WERI-Rb-1 (cell line): ENCODE results near the gene NHS.

Source experiments
- DNase-seq: peaks from one replicate; pipeline ENCODE4 v3.0.0-alpha.2; 2020
- H3K27ac ChIP-seq: fragments of 250-450 bp; sonication (Bioruptor Pico); 2 replicates; pipeline ENCODE4 v1.5.1; 2020; ENCODE audit warnings: mild to moderate bottlenecking, moderate library complexity
- H3K27me3 ChIP-seq: fragments of 250-450 bp; sonication (Bioruptor Pico); 2 replicates; pipeline ENCODE4 v1.5.1; 2021; ENCODE audit warnings: mild to moderate bottlenecking, low read depth, moderate library complexity; ENCODE audit not compliant: insufficient read depth, severe bottlenecking
- H3K36me3 ChIP-seq: fragments of 250-450 bp; sonication (Bioruptor Pico); 2 replicates; pipeline ENCODE4 v1.5.1; 2020; ENCODE audit warnings: mild to moderate bottlenecking, moderate library complexity
- H3K4me3 ChIP-seq: 2 replicates; pipeline ENCODE4 v1.5.1; 2011; ENCODE audit warnings: low read depth, mild to moderate bottlenecking, control low read depth, low read length
- H3K9me3 ChIP-seq: fragments of 250-450 bp; sonication (Bioruptor Pico); 2 replicates; pipeline ENCODE4 v1.5.1; 2021; ENCODE audit warnings: mild to moderate bottlenecking, moderate library complexity; ENCODE audit not compliant: severe bottlenecking
- CTCF ChIP-seq: IDR thresholded peaks from 2 replicates; pipeline ENCODE4 v1.5.1; 2011; ENCODE audit warnings: low read depth, mild to moderate bottlenecking, control low read depth, inconsistent platforms, low read length

NHS gene

DNA sequence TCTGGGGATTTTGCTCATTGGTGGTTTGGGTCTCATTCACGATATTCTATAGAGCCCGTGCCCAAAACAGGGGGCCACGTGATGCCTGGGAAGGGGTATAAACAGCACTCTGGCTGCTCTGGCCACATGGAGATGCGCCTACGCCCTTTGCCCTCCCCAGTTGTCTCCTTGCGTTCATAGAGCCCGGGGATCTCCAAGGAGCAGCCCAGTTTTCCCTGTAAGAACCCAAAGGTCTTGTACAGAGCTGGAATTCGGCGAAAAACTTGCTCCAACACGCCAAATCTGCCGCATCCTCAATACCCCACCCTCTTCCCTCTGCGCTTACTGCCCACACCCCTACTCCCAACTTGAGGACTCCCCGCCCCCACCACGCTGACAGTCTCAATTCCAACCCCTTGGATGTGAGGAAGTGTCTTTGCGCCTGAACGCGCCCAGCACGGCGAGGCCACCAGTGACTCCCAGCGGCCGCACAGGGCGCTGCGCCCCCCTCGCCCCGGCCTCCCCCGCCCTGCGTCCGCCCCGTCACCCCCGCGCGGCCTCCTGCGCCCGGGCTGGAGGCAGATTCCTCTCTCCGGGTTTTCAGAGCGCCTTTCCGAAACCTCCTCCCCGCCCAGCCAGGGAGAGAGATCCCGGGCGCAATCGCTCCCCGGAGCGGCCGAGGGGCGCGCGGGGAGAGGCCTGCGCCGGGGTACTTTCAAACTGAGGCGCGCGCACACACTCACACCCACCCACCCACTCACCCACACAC lies at the start of gene NHS:
Gene NHS (plus strand): TSS at position 582 of the 748 bp plus-strand sequence. CDS start 558 bp downstream, outside the sequence.
- Histone ChIP-seq H3K4me3 (peak within 1 kb of the TSS; percentile 9), H3K36me3 (no peaks in the 10 kb centered on the region), H3K9me3 (no peaks in the 10 kb centered on the region), H3K27me3 (peaks cover 94% of the 10 kb centered on the region), H3K27ac (no peak within 1 kb of the TSS)
- peak; percentile 57 for TF ChIP-seq CTCF
- DNase-seq: peak; percentile 49

DNA sequence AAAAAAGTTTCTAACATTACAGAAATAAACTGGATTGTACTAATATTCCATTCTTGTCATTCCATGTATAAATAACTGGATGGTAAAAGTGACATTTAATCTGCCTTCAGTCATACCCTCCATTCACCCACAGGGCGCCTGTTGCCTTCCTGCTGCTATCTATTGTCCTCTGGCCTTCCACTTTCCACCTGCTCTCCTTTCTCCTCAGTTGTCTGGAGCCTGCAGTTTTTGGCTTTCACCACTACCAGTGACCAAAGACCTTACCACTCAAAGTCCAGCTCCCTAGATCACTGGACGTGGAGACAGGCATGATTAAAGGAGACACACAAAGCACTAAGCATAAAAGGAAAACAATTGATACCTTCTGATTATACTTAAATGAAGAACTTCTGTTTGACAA lies 46.2 kb upstream of the NHS start:
- DNase-seq: no peak
- H3K27ac ChIP-seq: no peak overlapping the region
- H3K9me3 ChIP-seq: no peaks in the 10 kb centered on the region
- peaks cover 20% of the 10 kb centered on the region for H3K27me3 ChIP-seq
- H3K36me3 ChIP-seq: no peaks in the 10 kb centered on the region
- H3K4me3 ChIP-seq: no peak overlapping the region
- TF ChIP-seq CTCF: no peak

DNA sequence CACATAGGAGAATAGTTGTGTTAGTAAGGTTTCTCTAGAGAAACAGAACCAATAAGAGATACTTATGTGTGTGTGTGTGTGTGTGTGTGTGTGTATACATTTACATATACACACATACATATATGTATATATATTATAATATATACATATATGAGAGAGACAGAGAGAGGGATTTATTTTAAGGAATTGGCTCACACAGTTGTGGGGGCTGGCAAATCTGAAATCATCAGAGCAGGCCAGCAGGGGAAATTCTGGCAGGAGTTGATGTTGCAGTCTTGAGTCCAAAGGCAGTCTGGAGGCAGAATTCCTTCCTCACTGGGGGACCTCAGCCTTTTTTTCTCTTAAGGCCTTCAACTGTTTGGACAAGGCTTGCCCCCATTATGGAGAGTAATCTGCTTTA lies 38.6 kb upstream of the NHS start:
- H3K27me3 ChIP-seq: peaks cover 46% of the 10 kb centered on the region
- no peak for TF ChIP-seq CTCF
- no peak overlapping the region for H3K4me3 ChIP-seq
- no peak for DNase-seq
- H3K36me3 ChIP-seq: no peaks in the 10 kb centered on the region
- H3K9me3 ChIP-seq: no peaks in the 10 kb centered on the region
- H3K27ac ChIP-seq: no peak overlapping the region

GRCh38 chrX:17355976-17356375 lies 19.0 kb upstream of the NHS start:
- peaks cover 24% of the 10 kb centered on the region for H3K27me3 ChIP-seq
- no peaks in the 10 kb centered on the region for H3K36me3 ChIP-seq
- no peak for TF ChIP-seq CTCF
- no peak overlapping the region for H3K4me3 ChIP-seq
- DNase-seq: no peak
- H3K27ac ChIP-seq: no peak overlapping the region
- H3K9me3 ChIP-seq: no peaks in the 10 kb centered on the region

DNA sequence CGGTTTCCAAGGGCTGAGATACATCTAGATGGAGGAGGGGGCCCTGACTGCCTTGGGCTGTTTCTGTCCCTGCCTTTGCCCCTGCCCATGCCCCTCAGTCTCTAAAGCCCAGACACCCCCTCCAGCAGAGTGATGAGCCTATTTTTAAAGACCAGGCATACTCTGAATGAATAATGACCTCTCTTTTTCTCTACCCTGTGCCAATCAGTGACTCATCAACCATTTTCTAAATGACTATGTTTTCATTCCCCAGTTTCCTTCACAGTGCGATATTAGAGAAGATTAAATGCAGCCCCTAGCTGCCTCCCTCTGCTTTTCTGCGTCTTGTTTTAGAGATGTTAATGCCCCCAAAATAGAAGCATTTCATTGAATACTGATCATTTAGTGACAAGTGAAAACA lies 15.5 kb upstream of the NHS start:
- no peaks in the 10 kb centered on the region for H3K36me3 ChIP-seq
- H3K9me3 ChIP-seq: no peaks in the 10 kb centered on the region
- no peak overlapping the region for H3K4me3 ChIP-seq
- no peak for TF ChIP-seq CTCF
- H3K27me3 ChIP-seq: peaks cover 20% of the 10 kb centered on the region
- H3K27ac ChIP-seq: no peak overlapping the region
- no peak for DNase-seq

- no peaks in the 10 kb centered on the region for H3K36me3 ChIP-seq
- no peaks in the 10 kb centered on the region for H3K9me3 ChIP-seq
- peak; percentile 60 for TF ChIP-seq CTCF
- no peak overlapping the region for H3K27ac ChIP-seq
- peak; percentile 49 for DNase-seq
- no peak overlapping the region for H3K4me3 ChIP-seq
- peaks cover 8% of the 10 kb centered on the region for H3K27me3 ChIP-seq
Measured at GRCh38 chrX:17361620-17362019, 13.4 kb upstream of the NHS start.
